H1 (cell line): ENCODE measurements around the gene ACOT11.

Experiments
- CEBPB ChIP-seq: IDR thresholded peaks from 2 replicates; pipeline ENCODE4 v1.6.1; 2012; ENCODE audit warnings: low read depth, low read length
- CTCF ChIP-seq, 3 experiments: IDR thresholded peaks; 1 replicate in 2 of 3; 2 replicates in 1 of 3; pipeline versions ENCODE4 v1.5.1 to v1.6.1; 2011; ENCODE audit warnings: low read length in 3 of 3, mild to moderate bottlenecking in 3 of 3, inconsistent platforms in 2 of 3, low read depth in 1 of 3, moderate library complexity in 1 of 3; ENCODE audit not compliant: insufficient read depth in 1 of 3; ENCODE audit errors: control extremely low read depth in 1 of 3
- EP300 ChIP-seq, 2 experiments: IDR thresholded peaks; 1 replicate in 1 of 2; 2 replicates in 1 of 2; pipeline ENCODE4 v1.6.1; 2011 to 2012; ENCODE audit warnings: low read depth in 2 of 2, low read length in 2 of 2, mild to moderate bottlenecking in 2 of 2, borderline replicate concordance in 1 of 2, inconsistent platforms in 1 of 2, moderate library complexity in 1 of 2
- HDAC2 ChIP-seq, 2 experiments: fragments of 300-600 bp in 1 of 2; sonication (generic) in 1 of 2; IDR thresholded peaks; 2 replicates each; pipeline ENCODE4 v1.6.1; 2011 to 2012; ENCODE audit warnings: low read depth in 2 of 2, low read length in 2 of 2, mild to moderate bottlenecking in 2 of 2, moderate library complexity in 2 of 2, borderline replicate concordance in 1 of 2, inconsistent platforms in 1 of 2
- JUN ChIP-seq: IDR thresholded peaks from 2 replicates; pipeline ENCODE4 v1.6.1; 2011; ENCODE audit warnings: low read depth, mild to moderate bottlenecking, improper control_type of control experiment, low read length
- MAX ChIP-seq: IDR thresholded peaks from 2 replicates; pipeline ENCODE4 v1.6.1; 2012; ENCODE audit warnings: inconsistent platforms
- POLR2A ChIP-seq, 2 experiments: IDR thresholded peaks; 1 replicate in 1 of 2; 2 replicates in 1 of 2; pipeline ENCODE4 v1.6.1; 2011; ENCODE audit warnings: low read depth in 2 of 2, low read length in 2 of 2, mild to moderate bottlenecking in 2 of 2; ENCODE audit errors: control extremely low read depth in 1 of 2
- POLR2AphosphoS5 ChIP-seq: IDR thresholded peaks from 2 replicates; pipeline ENCODE4 v1.6.1; 2011; ENCODE audit warnings: low read depth, low read length
- SUZ12 ChIP-seq: fragments of 200-600 bp; sonication (generic); IDR thresholded peaks from 2 replicates; pipeline ENCODE4 v1.6.1; 2012; ENCODE audit warnings: mild to moderate bottlenecking, inconsistent platforms, low read length, moderate library complexity, mixed read lengths
- TCF12 ChIP-seq: IDR thresholded peaks from 2 replicates; pipeline ENCODE4 v1.6.1; 2011; ENCODE audit warnings: low read depth, mild to moderate bottlenecking, low read length
- USF2 ChIP-seq: IDR thresholded peaks from 2 replicates; pipeline ENCODE4 v1.6.1; 2011; ENCODE audit warnings: low read length, improper control_type of control experiment

GRCh38 chr1:54584575-54584974 lies 36.5 kb downstream of the ACOT11 start:
- TF ChIP-seq EP300 (IDR thresholded peaks at IDR 0.05; ENCODE audit: borderline replicate concordance in 1 of 2, low read depth in 2 of 2, low read length in 2 of 2) (no peak), CTCF (IDR thresholded peaks at IDR 0.05; ENCODE audit: control extremely low read depth in 1 of 3, insufficient read depth in 1 of 3, low read depth in 1 of 3, low read length in 3 of 3) (no peak), POLR2A (IDR thresholded peaks at IDR 0.05; ENCODE audit: control extremely low read depth in 1 of 2, low read depth in 2 of 2, low read length in 2 of 2) (no peak), POLR2AphosphoS5 (no peak), USF2 (no peak), SUZ12 (no peak), TCF12 (no peak), MAX (no peak), HDAC2 (IDR thresholded peaks at IDR 0.05; ENCODE audit: borderline replicate concordance in 1 of 2, low read depth in 2 of 2, low read length in 2 of 2) (no peak), CEBPB (no peak), JUN (no peak)
